ENCODE results near the gene ZNF483. TPM values are rescaled to one million over a fixed set of nuclear protein-coding genes. Genes with fewer than 3 reads are reported as not detected.

ZNF483 gene
- total and polyA plus RNA-seq, 2 of the 4 experiments (the other 2 are of a cell fraction), result 0.10 to 0.90 TPM

Other genes with a start within 250 kb of the ZNF483 start
- gene OR2K2, start 195.0 kb upstream of the ZNF483 start, total RNA-seq (2012; rRNA removed), result not detected in 2 replicates
- gene OR2K2, start 195.0 kb upstream of the ZNF483 start, polyA plus RNA-seq (2012; rRNA removed), result not detected in 2 replicates
- gene ECPAS, start 40.8 kb upstream of the ZNF483 start, total RNA-seq (2012; rRNA removed), result 54.8 and 78.9 TPM in 2 replicates
- 17.2 and 20.1 TPM in 2 replicates for gene ECPAS, start 40.8 kb upstream of the ZNF483 start, polyA plus RNA-seq (2012; rRNA removed)
- 45.9 and 80.8 TPM in 2 replicates for gene PTGR1, start 74.5 kb downstream of the ZNF483 start, total RNA-seq (2012; rRNA removed)
- 61.6 and 72.7 TPM in 2 replicates for gene PTGR1, start 74.5 kb downstream of the ZNF483 start, polyA plus RNA-seq (2012; rRNA removed)
- gene DNAJC25, start 106.2 kb downstream of the ZNF483 start, total RNA-seq (2012; rRNA removed), result 3.2 and 5.6 TPM in 2 replicates
- 6.6 and 6.7 TPM in 2 replicates for gene DNAJC25, start 106.2 kb downstream of the ZNF483 start, polyA plus RNA-seq (2012; rRNA removed)
- 48.8 and 106 TPM in 2 replicates for gene GNG10, start 136.4 kb downstream of the ZNF483 start, total RNA-seq (2012; rRNA removed)
- 58.3 and 72.7 TPM in 2 replicates for gene GNG10, start 136.4 kb downstream of the ZNF483 start, polyA plus RNA-seq (2012; rRNA removed)

All from IMR-90 (cell line).